ENCODE data around the gene CHRNE. TPM values are rescaled to one million over a fixed set of nuclear protein-coding genes. Genes with fewer than 3 reads are reported as not detected.
A peak's percentile ranks its signal among the peaks of the same experiment; 100 is the strongest.

CHRNE gene
- total and polyA plus RNA-seq, 2 of the 13 experiments (the other 11 are each of a cell fraction or from before 2014, with no cell fraction given): 0.53 to 0.59 TPM

DNA sequence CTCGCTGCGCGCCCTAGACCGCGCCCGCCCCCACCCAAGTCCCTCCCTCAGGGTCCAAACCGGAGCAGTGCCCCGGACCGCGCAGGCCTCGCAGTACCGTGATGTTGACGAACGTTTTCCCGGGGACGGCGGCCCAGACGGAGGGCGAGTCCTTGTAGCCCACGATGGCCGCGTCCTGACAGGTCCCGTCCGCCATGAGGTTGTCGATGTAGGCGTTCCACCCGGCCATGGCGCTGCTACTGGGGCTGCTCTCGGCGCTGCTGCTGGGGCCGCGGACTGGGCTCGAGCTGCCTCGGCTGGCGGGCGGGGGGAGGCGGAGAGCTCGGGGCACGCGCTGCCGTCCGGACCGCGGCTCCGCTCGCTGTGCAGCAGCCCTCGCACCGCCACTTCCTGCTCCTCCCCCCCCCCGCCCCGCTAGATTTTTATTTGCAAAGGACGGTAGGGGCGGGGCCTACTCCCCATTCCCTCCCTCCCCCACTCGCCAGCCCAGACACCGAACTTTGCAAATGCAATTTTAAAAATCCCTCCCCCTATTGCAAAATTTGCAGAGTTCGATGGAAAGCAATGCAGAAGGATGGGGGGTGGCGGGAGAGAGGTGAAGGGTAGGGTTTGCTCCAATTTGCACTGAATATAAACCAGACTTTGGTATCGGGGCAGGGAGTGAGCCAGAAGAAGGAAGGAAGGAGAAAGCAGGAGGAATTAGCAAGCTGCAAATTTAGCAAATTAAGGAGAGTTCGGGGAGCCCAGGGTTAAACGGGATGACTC, 45.5 kb upstream of the CHRNE start, which contains the start of gene PFN1 (continued):
- TF ChIP-seq, protein P1, sequence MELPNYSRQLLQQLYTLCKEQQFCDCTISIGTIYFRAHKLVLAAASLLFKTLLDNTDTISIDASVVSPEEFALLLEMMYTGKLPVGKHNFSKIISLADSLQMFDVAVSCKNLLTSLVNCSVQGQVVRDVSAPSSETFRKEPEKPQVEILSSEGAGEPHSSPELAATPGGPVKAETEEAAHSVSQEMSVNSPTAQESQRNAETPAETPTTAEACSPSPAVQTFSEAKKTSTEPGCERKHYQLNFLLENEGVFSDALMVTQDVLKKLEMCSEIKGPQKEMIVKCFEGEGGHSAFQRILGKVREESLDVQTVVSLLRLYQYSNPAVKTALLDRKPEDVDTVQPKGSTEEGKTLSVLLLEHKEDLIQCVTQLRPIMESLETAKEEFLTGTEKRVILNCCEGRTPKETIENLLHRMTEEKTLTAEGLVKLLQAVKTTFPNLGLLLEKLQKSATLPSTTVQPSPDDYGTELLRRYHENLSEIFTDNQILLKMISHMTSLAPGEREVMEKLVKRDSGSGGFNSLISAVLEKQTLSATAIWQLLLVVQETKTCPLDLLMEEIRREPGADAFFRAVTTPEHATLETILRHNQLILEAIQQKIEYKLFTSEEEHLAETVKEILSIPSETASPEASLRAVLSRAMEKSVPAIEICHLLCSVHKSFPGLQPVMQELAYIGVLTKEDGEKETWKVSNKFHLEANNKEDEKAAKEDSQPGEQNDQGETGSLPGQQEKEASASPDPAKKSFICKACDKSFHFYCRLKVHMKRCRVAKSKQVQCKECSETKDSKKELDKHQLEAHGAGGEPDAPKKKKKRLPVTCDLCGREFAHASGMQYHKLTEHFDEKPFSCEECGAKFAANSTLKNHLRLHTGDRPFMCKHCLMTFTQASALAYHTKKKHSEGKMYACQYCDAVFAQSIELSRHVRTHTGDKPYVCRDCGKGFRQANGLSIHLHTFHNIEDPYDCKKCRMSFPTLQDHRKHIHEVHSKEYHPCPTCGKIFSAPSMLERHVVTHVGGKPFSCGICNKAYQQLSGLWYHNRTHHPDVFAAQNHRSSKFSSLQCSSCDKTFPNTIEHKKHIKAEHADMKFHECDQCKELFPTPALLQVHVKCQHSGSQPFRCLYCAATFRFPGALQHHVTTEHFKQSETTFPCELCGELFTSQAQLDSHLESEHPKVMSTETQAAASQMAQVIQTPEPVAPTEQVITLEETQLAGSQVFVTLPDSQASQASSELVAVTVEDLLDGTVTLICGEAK (IDR thresholded peaks at IDR 0.05): no peak
- TF ChIP-seq, protein P1 (CRISPR knock-in tag; IDR thresholded peaks at IDR 0.05): peak; percentile 57
- TF ChIP-seq RELA (CRISPR knock-in tag; IDR thresholded peaks at IDR 0.05) (no peak), ARHGAP35 (CRISPR knock-in tag; IDR thresholded peaks at IDR 0.05; ENCODE audit: borderline replicate concordance) (peak; percentile 69; the same call in 1 of the 2 replicates), ZBTB2 (CRISPR knock-in tag; IDR thresholded peaks at IDR 0.05; ENCODE audit: low read depth) (peak; percentile 85), ETV5 (CRISPR knock-in tag; IDR thresholded peaks at IDR 0.05; ENCODE audit: borderline replicate concordance) (peak; percentile 54), ZNF598 (CRISPR knock-in tag; IDR thresholded peaks at IDR 0.05; ENCODE audit: borderline replicate concordance) (peak; percentile 68; the same call in 1 of the 2 replicates), HOXA3 (CRISPR knock-in tag; IDR thresholded peaks at IDR 0.05) (peak; percentile 69)
- TF ChIP-seq, protein P2, sequence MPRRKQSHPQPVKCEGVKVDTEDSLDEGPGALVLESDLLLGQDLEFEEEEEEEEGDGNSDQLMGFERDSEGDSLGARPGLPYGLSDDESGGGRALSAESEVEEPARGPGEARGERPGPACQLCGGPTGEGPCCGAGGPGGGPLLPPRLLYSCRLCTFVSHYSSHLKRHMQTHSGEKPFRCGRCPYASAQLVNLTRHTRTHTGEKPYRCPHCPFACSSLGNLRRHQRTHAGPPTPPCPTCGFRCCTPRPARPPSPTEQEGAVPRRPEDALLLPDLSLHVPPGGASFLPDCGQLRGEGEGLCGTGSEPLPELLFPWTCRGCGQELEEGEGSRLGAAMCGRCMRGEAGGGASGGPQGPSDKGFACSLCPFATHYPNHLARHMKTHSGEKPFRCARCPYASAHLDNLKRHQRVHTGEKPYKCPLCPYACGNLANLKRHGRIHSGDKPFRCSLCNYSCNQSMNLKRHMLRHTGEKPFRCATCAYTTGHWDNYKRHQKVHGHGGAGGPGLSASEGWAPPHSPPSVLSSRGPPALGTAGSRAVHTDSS (CRISPR knock-in tag; conservative IDR thresholded peaks at IDR 0.05): 0 out of 2 replicates have a peak, but pooled peaks have one; percentile 20
- TF ChIP-seq, protein P3, sequence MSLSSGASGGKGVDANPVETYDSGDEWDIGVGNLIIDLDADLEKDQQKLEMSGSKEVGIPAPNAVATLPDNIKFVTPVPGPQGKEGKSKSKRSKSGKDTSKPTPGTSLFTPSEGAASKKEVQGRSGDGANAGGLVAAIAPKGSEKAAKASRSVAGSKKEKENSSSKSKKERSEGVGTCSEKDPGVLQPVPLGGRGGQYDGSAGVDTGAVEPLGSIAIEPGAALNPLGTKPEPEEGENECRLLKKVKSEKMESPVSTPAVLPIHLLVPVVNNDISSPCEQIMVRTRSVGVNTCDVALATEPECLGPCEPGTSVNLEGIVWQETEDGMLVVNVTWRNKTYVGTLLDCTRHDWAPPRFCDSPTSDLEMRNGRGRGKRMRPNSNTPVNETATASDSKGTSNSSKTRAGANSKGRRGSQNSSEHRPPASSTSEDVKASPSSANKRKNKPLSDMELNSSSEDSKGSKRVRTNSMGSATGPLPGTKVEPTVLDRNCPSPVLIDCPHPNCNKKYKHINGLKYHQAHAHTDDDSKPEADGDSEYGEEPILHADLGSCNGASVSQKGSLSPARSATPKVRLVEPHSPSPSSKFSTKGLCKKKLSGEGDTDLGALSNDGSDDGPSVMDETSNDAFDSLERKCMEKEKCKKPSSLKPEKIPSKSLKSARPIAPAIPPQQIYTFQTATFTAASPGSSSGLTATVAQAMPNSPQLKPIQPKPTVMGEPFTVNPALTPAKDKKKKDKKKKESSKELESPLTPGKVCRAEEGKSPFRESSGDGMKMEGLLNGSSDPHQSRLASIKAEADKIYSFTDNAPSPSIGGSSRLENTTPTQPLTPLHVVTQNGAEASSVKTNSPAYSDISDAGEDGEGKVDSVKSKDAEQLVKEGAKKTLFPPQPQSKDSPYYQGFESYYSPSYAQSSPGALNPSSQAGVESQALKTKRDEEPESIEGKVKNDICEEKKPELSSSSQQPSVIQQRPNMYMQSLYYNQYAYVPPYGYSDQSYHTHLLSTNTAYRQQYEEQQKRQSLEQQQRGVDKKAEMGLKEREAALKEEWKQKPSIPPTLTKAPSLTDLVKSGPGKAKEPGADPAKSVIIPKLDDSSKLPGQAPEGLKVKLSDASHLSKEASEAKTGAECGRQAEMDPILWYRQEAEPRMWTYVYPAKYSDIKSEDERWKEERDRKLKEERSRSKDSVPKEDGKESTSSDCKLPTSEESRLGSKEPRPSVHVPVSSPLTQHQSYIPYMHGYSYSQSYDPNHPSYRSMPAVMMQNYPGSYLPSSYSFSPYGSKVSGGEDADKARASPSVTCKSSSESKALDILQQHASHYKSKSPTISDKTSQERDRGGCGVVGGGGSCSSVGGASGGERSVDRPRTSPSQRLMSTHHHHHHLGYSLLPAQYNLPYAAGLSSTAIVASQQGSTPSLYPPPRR (CRISPR knock-in tag; IDR thresholded peaks at IDR 0.05; ENCODE audit: borderline replicate concordance): 0 out of 2 replicates have a peak, but pooled peaks have one; percentile 47
